ENCODE data around the gene DOCK10. TPM values are rescaled to one million over a fixed set of nuclear protein-coding genes. Genes with fewer than 3 reads are reported as not detected.

DOCK10 gene
- total RNA-seq, 1 donor from 2014 or later: 9.8 TPM

- TF ChIP-seq POLR2AphosphoS5 (IDR thresholded peaks at IDR 0.05; ENCODE audit: insufficient read depth in 1 of 2, low read depth in 1 of 2) (no peak), POLR2A (IDR thresholded peaks at IDR 0.05) (no peak), CTCF (IDR thresholded peaks at IDR 0.05) (no peak)
- no peak for DNase-seq (ENCODE audit: extremely low spot score in 2 of 2)
- H3K27ac ChIP-seq: no peak overlapping the region
- H3K36me3 ChIP-seq: no peaks in the 10 kb centered on the region
- no peaks in the 10 kb centered on the region for H3K27me3 ChIP-seq
- no peaks in the 10 kb centered on the region for H3K9me3 ChIP-seq
- no peak overlapping the region for H3K4me3 ChIP-seq
- H3K4me1 ChIP-seq: peaks cover 25% of the 10 kb centered on the region
- intact Hi-C loops (cut with DNase I): no loop called here
Measured at GRCh38 chr2:224908818-224909217, 133.4 kb downstream of the DOCK10 start.

GRCh38 chr2:224904381-224904780 lies 137.9 kb downstream of the DOCK10 start:
- Histone ChIP-seq H3K36me3 (no peaks in the 10 kb centered on the region), H3K27me3 (no peaks in the 10 kb centered on the region), H3K4me3 (no peak overlapping the region), H3K9me3 (no peaks in the 10 kb centered on the region), H3K27ac (no peak overlapping the region), H3K4me1 (peaks cover 9% of the 10 kb centered on the region)
- intact Hi-C loops (cut with DNase I): no loop called here
- DNase-seq (ENCODE audit: extremely low spot score in 2 of 2): no peak
- TF ChIP-seq POLR2A (IDR thresholded peaks at IDR 0.05): no peak

GRCh38 chr2:224903621-224904020 lies 138.6 kb downstream of the DOCK10 start:
- no peak for DNase-seq (ENCODE audit: extremely low spot score in 2 of 2)
- Histone ChIP-seq H3K27me3 (no peaks in the 10 kb centered on the region), H3K27ac (no peak overlapping the region), H3K9me3 (no peaks in the 10 kb centered on the region), H3K36me3 (no peaks in the 10 kb centered on the region), H3K4me1 (peaks cover 4% of the 10 kb centered on the region), H3K4me3 (no peak overlapping the region)
- intact Hi-C loops (cut with DNase I): no loop called here
- TF ChIP-seq CTCF (IDR thresholded peaks at IDR 0.05) (no peak), POLR2A (IDR thresholded peaks at IDR 0.05) (no peak), POLR2AphosphoS5 (IDR thresholded peaks at IDR 0.05; ENCODE audit: insufficient read depth in 1 of 2, low read depth in 1 of 2) (no peak)

- Histone ChIP-seq H3K4me1 (no peaks in the 10 kb centered on the region), H3K4me3 (no peak overlapping the region), H3K27me3 (no peaks in the 10 kb centered on the region), H3K27ac (no peak overlapping the region), H3K9me3 (no peaks in the 10 kb centered on the region), H3K36me3 (no peaks in the 10 kb centered on the region)
- intact Hi-C loops (cut with DNase I): no loop called here
- TF ChIP-seq POLR2A (IDR thresholded peaks at IDR 0.05) (no peak), CTCF (IDR thresholded peaks at IDR 0.05) (no peak), POLR2AphosphoS5 (IDR thresholded peaks at IDR 0.05; ENCODE audit: insufficient read depth in 1 of 2, low read depth in 1 of 2) (no peak)
- no peak for DNase-seq (ENCODE audit: extremely low spot score in 2 of 2)
Measured at GRCh38 chr2:224901121-224901676, 141.1 kb downstream of the DOCK10 start.

- intact Hi-C loops (cut with DNase I): no loop called here
- H3K27ac ChIP-seq: no peak overlapping the region
- TF ChIP-seq POLR2A (IDR thresholded peaks at IDR 0.05): no peak
- TF ChIP-seq CTCF (IDR thresholded peaks at IDR 0.05): no peak
- no peak for TF ChIP-seq POLR2AphosphoS5 (IDR thresholded peaks at IDR 0.05; ENCODE audit: insufficient read depth in 1 of 2, low read depth in 1 of 2)
- H3K4me3 ChIP-seq: no peak overlapping the region
- no peak for DNase-seq (ENCODE audit: extremely low spot score in 2 of 2)
- no peaks in the 10 kb centered on the region for H3K9me3 ChIP-seq
- H3K36me3 ChIP-seq: no peaks in the 10 kb centered on the region
- no peaks in the 10 kb centered on the region for H3K4me1 ChIP-seq
- no peaks in the 10 kb centered on the region for H3K27me3 ChIP-seq
Measured at GRCh38 chr2:224895377-224895776, 146.9 kb downstream of the DOCK10 start.

Measured in vagina (tissue), 2 donors.